Measurements from ENCODE around the gene TGFBR3.
"Not testable (repeated sequence)": the region's sequence is repeated elsewhere in the genome, so short reads cannot be mapped to it uniquely, and the experiment has no call there.

Gene TGFBR3

DNA sequence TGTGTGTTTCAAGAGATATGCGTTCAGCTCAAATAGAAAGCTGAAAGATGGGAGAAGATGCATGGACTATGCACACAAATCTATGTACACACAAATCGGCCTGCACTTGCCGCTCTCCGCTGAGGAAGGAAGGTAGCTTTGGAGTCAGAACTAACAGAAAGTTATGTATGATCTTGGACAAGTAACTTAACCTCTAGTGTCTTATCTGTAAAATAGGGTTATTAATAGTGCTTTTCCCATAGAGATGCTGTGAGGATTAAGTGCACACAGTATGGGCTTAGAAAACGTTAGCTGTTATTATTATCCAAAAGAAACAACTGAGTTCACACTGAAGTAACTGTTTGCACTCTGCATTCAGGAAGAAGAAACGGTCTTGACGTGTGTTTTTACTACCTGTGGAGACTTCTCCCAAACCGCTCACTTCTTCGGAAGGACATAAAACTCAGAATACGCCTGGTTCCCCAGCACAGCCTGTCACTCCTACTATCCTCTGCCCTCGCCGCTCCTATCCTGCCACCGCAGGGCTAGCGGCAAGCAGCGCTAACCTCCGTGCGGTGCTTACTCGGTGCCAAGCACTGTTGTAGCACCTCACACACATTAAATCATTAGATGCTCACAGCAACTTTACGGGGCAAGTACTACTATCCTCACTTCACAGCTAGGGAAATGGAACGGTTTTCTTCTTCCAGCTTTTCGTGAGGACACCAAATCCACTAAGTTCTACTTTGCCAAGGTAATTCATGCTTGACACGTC lies 1.3 kb downstream of the TGFBR3 start:
- DNase-seq (ENCODE audit: low read depth in 1 of 2, low spot score in 1 of 2): peak in 1 of 2 donors; percentile 7

DNA sequence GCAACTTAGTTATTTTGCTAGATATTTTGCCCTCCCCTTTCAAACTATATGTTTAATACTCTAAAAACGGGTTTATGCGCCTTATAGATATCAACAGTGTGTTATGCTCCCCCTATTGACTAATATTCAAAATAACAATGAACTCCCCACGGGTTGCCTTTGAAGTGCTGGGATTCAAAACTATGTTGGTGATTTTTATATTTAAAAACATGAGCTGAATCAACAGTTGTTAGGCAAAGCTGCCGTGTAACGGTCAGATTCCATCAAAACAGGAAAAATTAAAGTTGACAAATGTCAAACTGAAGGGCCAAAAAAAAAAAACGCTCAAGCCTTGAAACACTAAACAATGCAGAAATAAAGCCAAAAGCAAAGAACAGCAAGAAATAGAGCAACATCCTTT lies 2.5 kb downstream of the TGFBR3 start:
- DNase-seq (ENCODE audit: low read depth in 1 of 2, low spot score in 1 of 2): no peak

DNA sequence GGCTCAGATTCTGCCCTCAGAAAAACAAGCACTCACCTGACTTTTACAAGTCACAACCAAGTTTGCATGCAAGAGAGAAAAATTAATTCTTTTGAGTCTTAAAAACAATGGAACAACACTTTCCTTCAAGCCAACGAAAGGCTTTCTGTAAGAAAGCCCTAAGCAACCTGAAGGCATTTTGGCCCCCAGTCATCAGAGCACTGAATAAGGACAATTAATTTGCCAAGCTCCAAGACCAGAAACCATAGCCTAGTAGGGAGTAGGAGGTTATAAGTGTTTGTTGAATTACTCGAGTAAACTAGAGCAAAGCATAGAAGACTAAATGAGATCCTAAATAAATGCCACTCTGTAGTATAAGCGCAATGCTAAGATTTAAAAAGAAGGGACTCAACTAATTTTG lies 4.7 kb downstream of the TGFBR3 start:
- DNase-seq (ENCODE audit: low read depth in 1 of 2, low spot score in 1 of 2): no peak

DNA sequence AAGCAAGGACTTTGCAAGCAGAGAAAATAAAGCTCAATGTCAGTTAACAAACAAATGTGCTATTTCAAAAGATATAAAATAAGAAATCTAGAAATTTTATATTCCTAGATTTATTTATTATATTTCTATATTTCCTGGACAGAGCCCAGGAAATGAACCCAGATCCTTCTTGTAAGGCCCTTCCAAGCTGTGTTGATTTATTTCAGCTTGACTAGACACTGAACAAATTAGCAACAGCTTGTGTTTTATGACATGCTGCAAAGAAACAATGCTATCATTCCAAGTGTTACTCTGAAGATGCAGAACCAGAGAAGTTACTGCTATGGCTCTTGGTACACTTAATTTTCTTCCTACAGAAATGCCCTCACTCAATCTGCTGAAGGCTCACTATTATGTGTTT lies 6.2 kb downstream of the TGFBR3 start:
- no peak for DNase-seq (ENCODE audit: low read depth in 1 of 2, low spot score in 1 of 2)

DNA sequence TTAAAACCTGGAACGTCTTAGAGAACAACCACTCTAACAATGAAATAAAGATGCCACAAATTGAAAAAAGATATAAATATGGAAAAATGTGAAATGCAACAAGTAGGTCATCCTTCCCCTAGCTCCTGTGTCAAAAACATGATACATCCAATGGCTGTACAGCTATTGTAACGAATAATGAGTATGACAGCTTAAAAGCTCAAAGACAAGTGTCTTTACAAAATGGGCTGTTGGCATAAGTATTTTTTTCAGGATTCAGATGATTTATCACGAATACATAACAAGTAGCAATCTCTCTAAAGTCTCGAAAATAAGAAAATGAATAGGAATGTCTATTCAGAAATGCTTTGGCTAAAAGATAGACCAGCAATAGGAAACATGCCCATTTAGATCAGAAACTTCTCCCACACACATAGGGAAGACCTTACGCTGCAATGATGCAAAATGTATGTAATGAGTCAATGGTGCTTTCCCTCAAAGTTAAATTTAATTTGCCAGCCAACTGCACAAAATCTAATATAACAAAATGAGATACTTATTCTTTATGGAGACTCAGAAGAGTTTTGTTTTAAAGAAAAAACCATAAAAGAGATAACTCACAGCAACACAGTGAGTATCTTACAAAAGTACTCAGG lies 8.3 kb downstream of the TGFBR3 start:
- no peak for DNase-seq (ENCODE audit: low read depth in 1 of 2, low spot score in 1 of 2)

DNA sequence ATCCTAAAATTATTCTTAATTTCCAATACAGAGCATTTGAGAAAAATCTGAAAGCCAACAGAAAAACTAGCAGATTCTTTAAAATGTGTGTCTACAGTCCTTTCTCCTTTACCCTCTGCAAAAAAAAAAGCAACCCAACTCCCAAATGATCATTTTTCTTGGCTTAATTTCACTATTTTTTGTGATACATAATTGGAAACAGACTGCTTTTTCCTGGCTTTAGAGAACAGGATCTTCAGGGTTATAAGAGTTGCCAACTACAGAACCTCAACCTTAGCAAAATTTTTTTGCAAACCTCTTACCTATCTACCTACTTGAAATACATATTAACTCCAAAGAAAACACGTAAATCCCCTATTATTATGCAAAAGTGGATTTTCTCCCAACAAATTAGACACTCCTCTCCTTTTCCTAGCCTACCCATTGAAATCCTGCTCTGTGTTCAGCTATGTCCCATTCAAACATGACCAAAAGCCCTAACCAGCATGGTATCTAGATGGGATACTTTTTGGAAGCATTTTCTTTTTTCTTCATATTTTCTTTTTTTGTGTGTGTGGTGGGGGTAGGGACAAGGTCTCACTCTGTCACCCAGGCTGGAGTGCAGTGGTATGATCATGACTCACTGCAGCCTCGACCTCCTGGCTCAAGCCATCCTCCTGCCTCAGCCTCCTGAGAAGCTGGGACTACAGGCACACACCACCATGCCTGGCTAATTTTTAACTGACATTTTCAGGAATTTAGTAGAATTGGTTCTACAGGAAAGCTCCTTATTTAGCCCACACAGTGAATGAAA lies 9.0 kb downstream of the TGFBR3 start:
- no peak for DNase-seq (ENCODE audit: low read depth in 1 of 2, low spot score in 1 of 2)

DNA sequence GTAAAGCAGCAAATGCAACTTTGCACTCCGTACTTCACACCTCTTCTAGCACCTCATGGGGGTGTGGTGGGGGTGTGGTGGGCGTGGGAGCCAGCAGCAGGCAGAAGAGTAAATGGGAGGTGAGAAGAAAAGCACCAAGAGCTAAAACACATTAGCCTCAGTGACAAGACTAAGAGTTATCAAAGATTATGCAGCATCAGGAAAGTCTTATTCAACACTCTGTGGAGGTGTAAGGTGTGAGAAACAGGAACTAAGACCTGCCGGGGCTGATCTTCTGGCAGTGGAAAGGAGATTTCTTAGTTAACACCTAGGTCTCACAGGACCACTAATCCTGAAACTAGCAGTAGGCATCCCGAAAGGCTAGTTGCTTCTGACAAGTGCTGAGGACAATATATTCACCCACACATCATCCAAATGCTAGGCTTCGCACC lies 9.9 kb downstream of the TGFBR3 start:
- peak in 1 of 2 donors; percentile 30 for DNase-seq (ENCODE audit: low read depth in 1 of 2, low spot score in 1 of 2)

DNA sequence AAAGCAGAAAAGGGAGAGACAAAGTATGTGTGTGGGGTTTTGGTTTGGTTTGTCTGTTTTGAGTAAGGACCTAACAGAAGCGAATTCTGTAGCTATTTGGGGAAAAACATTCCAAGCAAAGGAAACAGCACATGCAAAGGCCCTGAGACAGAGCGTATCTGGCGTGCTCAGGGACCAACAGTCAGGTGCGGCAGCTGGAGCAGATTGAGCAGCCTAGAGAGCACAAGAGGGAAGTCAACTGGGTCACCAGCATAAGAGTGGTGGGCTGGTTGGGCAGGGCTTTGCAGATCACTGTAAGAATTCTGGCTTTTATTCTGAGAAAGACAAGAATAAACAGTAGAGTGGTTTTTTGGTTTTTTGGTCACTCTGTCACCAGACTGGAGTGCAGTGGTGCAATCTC lies 11.8 kb downstream of the TGFBR3 start:
- DNase-seq (ENCODE audit: low read depth in 1 of 2, low spot score in 1 of 2): no peak

DNA sequence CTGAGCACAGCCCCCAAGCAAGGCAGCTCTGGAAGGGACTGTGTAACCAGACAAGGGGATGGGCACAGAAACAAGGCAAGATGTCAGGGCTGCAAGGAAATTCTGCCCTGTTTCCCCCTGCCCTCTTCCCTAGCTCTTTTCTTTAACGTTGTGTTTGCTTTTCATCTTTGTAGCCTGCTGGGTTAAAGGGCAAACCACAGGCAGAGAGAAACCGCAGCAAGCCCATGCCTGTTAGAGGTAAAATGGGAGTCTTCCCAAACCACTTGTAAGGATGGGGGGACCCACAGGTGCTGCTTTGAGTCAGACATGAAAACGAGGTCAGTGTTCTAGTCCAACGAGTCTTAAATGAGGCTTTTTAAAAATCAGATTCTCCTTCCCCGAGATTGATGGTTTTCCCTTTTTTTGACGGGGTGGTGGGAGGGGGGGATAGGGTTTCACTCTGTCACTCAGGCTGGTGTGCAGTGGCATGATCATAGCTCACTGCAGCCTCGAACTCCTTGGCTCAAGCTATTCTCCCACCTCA lies 13.3 kb downstream of the TGFBR3 start:
- no peak for DNase-seq (ENCODE audit: low read depth in 1 of 2, low spot score in 1 of 2)

DNA sequence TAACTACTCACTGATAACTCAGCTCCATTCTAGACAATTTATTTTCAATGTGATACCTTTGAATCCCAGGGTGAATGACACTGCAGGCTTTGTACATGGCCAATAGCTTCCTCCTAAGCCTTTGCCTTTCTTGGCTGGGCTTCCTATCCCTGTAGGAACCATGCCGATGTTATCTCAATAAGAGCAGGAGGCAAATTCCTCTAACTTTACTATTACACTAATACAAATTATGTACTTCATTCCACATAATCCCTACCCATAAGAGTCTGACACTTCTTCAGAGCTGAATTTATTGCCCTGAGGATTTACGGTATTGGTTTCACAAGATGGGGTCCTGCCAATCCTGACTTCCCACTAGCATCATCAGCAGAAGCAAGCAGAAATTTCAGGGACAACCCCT lies 14.0 kb downstream of the TGFBR3 start:
- DNase-seq (ENCODE audit: low read depth in 1 of 2, low spot score in 1 of 2): no peak

DNA sequence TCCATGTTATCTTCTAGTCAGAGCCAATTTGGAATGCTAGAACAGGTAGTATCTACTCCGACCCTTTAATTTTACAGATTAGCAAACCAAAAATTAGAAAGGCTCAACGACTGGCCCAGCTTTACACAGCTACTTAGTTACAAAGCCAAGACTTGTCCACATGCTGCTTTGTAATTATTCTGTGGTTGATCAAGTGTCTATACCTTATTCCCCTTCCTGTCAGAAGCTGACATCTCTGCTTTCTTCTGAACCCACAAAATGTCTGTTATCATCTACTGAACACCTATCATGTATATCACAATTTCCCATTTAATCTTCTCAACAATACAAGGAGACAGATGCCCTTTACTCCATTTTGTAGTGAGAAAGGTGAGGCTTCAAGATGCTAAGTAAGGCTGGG lies 15.6 kb downstream of the TGFBR3 start:
- no peak for DNase-seq (ENCODE audit: low read depth in 1 of 2, low spot score in 1 of 2)

DNA sequence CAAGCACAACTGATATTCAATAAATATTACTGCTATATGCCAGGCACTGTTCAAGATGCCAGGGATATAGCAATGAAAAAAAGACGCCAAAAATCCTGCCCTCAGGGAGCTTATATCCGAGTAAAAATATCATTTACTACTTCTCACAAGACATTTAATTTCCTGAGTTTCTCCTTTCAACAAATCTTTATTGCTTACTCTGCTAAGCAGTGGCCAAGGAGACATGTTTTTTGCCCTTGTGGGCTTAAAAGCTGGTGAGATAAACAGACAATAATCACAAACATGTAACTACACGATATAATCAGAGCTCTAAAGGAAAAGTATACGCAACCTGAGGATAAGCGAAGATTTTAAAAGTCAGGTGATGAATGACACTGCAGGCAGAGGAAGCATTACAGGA lies 19.5 kb downstream of the TGFBR3 start:
- no peak for DNase-seq (ENCODE audit: low read depth in 1 of 2, low spot score in 1 of 2)

DNA sequence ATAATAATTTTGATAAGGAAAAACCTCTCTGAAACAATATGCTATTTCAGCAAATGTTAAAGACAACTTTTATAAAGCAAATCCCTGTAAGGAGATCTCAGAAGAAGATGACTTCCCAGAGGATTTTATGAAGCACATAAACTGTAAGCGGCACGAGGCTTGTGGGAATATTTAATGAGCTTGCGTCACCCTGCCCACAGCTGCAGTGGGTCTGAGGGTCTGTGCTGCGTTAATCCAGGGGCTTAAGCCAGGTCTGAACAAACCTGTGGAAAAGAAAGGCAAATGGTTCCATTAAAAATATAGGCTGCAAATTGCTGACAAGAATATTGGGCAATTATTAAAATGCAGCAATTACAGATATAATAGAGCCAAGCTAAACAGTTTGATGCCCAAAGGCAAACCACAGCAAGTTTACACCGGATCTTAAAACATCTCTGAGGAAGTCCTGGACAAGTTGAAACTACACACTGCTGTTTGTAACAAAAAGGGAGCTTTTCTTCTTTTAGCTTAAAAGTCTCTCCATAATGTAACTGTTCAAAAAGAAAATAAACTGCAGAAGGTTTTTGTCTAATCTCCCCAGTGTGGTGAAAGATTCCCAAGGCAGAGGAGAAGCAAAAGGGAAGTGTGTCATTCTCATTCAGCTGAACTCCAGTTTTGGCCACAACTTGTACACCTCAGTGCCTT lies 21.8 kb downstream of the TGFBR3 start:
- no peak for DNase-seq (ENCODE audit: low read depth in 1 of 2, low spot score in 1 of 2)

DNA sequence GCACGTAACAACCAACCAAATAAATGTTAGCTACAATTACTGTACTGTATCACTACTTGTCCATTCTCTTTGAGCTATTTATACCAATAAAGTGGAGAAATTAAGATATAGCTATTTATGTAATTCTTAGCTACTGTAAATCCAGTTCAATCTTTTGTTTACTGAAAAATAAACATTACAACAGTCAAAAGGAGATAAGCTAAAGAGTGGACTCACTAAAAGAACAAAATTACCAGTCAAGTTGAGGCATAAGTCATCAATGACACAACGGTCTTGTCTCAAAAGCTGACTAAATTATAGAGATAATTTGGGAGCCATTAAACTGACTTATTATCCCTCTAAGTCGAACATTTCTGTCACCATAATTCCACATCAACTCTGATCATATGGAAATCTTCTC lies 22.5 kb downstream of the TGFBR3 start:
- no peak for DNase-seq (ENCODE audit: low read depth in 1 of 2, low spot score in 1 of 2)

DNA sequence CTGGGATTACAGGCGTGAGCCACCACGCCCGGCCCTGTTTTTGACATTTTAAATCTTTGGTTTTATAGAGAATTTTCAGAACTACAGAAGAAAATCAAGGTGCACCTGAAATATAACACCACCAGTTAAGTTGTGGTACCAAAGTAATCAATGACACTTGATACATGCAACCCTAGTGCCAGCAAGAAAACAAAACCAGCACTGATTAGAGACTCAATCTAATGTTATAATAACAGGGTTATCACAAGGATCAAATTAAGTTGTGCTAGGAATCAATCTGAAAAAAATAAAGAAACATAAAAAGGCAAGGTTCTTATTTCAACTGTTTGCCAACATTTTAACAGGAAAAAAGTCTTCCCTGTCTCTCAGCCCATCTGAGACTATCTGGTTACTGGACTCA lies 23.8 kb downstream of the TGFBR3 start:
- no peak for DNase-seq (ENCODE audit: low read depth in 1 of 2, low spot score in 1 of 2)

DNA sequence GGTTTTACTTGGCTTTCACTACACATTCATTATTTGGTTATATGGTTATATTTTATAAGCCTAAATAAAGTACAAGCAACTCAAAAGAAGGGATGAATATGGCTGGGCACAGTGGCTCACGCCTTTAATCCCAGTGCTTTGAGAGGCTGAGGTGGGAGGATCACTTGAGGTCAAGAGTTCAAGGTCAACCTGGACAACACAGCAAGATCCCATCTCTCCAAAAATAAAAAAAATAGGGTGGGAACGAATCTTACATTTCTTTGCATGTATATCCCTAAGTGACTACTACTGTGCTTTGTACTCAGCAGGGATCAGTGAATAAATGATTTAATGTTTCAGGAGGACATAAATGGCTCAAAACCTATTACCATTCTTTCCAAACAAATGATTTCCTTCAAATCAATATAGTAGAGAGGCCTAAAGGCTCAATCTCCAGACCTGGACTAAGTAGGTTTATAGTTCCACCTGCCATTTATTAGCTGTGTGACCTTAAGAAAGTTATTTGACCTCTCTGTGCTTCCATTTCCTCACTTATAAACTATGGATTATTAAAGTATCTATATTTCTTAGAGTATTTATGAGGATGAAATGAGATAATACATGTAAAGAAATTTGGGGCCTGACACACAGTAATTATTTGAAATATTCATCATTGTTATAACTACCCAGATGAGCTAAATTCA lies 28.3 kb downstream of the TGFBR3 start:
- no peak for DNase-seq (ENCODE audit: low read depth in 1 of 2, low spot score in 1 of 2)

DNA sequence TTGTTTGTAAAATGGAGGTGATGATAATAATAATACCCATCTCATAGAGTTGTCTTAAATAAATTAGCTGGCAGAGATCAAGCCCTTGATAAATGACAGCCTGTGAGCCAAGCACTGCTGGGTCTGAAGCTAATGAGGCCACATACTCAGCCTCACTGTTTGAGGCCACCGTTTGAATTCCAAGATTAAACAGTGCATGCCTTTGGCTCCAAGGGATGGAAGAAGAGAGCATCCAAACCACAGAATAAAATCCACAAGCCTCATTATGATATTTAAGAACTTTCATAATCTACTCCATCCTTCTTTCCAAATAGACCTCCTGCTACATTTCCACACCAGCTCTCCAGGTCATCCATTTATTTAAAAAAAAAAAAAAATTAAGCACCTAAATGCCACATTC lies 29.0 kb downstream of the TGFBR3 start:
- no peak for DNase-seq (ENCODE audit: low read depth in 1 of 2, low spot score in 1 of 2)

DNA sequence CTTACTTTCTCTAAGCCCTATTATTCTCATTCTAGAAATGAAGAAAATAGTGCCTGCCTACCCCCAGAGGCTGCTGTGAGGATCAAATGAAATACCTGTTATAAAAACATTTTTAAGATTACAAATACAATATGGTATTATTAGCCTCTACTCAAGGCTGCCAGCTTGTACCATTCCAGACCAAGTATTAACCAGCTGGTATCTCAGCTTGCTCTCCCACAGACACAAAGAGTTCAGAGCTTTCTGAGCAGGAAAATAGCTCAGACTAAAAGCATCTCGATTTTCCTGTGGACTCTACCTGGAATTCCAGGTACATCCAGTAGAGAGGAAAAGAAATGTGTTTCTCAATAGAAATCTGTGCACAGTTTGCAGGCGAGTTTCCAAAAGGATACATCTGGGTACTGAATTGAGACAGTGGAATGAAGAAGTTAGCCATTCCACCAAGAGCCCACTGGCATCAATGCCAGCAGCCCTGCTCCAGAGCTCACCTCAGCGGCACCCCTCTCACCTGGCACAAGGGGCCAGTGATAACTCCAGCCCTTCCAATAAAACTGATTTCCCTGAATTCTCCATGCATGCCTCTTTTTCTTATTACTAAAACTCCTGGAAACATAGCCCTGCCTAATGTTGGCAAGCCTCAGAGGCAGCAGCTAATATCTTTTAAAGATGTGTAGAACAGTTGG lies 31.0 kb downstream of the TGFBR3 start:
- DNase-seq (ENCODE audit: low read depth in 1 of 2, low spot score in 1 of 2): no peak

DNA sequence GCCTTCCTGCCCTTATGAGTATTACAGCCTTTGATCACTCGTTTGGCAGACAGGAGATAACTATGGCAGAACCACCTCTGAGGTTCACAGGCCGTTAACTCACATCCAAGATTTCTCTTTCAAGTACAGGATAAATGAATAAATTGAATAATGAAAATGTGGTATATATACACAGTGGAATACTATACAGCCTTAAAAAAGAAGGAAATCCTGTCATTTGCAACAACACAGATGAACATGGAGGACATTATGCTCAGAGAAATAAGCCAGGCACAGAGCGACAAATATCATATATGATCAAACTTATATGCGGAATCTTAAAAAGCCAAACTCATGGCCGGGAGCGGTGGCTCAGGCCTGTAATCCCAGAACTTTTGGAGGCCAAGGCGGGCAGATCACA lies 32.6 kb downstream of the TGFBR3 start:
- no peak for DNase-seq (ENCODE audit: low read depth in 1 of 2, low spot score in 1 of 2)

DNA sequence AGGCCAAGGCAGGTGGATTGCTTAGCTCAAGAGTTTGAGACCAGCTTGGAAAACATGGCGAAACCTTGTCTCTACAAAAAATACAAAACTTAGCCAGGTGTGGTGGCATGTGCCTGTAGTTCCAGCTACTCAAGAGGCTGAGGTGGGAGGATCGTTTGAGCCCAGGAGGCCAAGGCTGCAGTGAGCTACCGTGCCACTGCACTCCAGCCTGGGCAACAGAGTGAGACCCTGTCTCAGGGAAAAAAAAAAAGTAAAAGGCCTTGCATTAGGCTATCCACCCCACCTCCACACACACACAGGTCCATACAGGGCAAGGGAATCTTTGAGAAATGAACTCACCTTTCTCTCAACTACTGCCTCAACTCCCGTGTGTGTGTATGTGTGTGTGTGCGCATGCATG lies 33.9 kb downstream of the TGFBR3 start:
- DNase-seq (ENCODE audit: low read depth in 1 of 2, low spot score in 1 of 2): not testable (repeated sequence)
